H9 (cell line): ENCODE measurements around the gene PPM1N. TPM values are rescaled to one million over a fixed set of nuclear protein-coding genes. Genes with fewer than 3 reads are reported as not detected.
A peak's percentile ranks its signal among the peaks of the same experiment; 100 is the strongest.

Experiments used
- DNase-seq: peaks from one replicate; pipeline ENCODE4 v3.0.0-alpha.2; 2017
- H2AFZ ChIP-seq: one replicate; pipeline ENCODE4 v1.6.1; 2013; ENCODE audit warnings: mild to moderate bottlenecking, low read length, control low read depth, moderate library complexity
- H2AK5ac ChIP-seq: 2 replicates; pipeline ENCODE4 v1.6.1; 2013; ENCODE audit warnings: low read length, control low read depth, mixed read lengths; ENCODE audit not compliant: insufficient read length
- H2BK120ac ChIP-seq: one replicate; pipeline ENCODE4 v1.6.1; 2013; ENCODE audit warnings: low read depth, mild to moderate bottlenecking, low read length, control low read depth, inconsistent platforms; ENCODE audit not compliant: poor library complexity, severe bottlenecking
- H2BK12ac ChIP-seq: 2 replicates; pipeline ENCODE4 v1.6.1; 2013; ENCODE audit warnings: low read length, control low read depth, mixed read lengths, low read depth; ENCODE audit not compliant: insufficient read length
- H2BK15ac ChIP-seq: 2 replicates; pipeline ENCODE4 v1.6.1; 2013; ENCODE audit warnings: low read depth, low read length, control low read depth
- H2BK20ac ChIP-seq: one replicate; pipeline ENCODE4 v1.6.1; 2013; ENCODE audit warnings: low read depth, mild to moderate bottlenecking, low read length, control low read depth, inconsistent platforms; ENCODE audit not compliant: poor library complexity, severe bottlenecking
- H2BK5ac ChIP-seq: 2 replicates; pipeline ENCODE4 v1.6.1; 2013; ENCODE audit warnings: low read length, control low read depth, mixed read lengths; ENCODE audit not compliant: insufficient read length
- H3K14ac ChIP-seq: 2 replicates; pipeline ENCODE4 v1.6.1; 2013; ENCODE audit warnings: low read length, control low read depth; ENCODE audit not compliant: insufficient read depth
- H3K18ac ChIP-seq: 2 replicates; pipeline ENCODE4 v1.6.1; 2013; ENCODE audit warnings: low read depth, mild to moderate bottlenecking, mixed read lengths, low read length, control low read depth; ENCODE audit not compliant: insufficient read length
- H3K23ac ChIP-seq: 2 replicates; pipeline ENCODE4 v1.6.1; 2013; ENCODE audit warnings: low read length, control low read depth, mixed read lengths, low read depth; ENCODE audit not compliant: insufficient read length
- H3K23me2 ChIP-seq: 2 replicates; pipeline ENCODE4 v1.6.1; 2013; ENCODE audit warnings: low read depth, mild to moderate bottlenecking, mixed read lengths, low read length, control low read depth; ENCODE audit not compliant: insufficient read length, poor library complexity, severe bottlenecking
- H3K27ac ChIP-seq: 2 replicates; pipeline ENCODE4 v1.5.1; 2013; ENCODE audit warnings: low read length, control low read depth, mixed read lengths, low read depth; ENCODE audit not compliant: insufficient read length
- H3K27me3 ChIP-seq: 2 replicates; pipeline ENCODE4 v1.6.1; 2013; ENCODE audit warnings: low read length, control low read depth, inconsistent platforms; ENCODE audit not compliant: insufficient read depth
- H3K4ac ChIP-seq: 2 replicates; pipeline ENCODE4 v1.6.1; 2013; ENCODE audit warnings: low read depth, mild to moderate bottlenecking, control low read depth, inconsistent platforms, low read length, moderate library complexity
- H3K4me1 ChIP-seq: 2 replicates; pipeline ENCODE4 v1.6.1; 2013; ENCODE audit warnings: low read length, control low read depth, inconsistent platforms; ENCODE audit not compliant: insufficient read depth
- H3K4me2 ChIP-seq: 2 replicates; pipeline ENCODE4 v1.6.1; 2013; ENCODE audit warnings: low read length, control low read depth, mixed read lengths; ENCODE audit not compliant: insufficient read length, insufficient read depth
- H3K56ac ChIP-seq: 2 replicates; pipeline ENCODE4 v1.6.1; 2013; ENCODE audit warnings: low read depth, mild to moderate bottlenecking, mixed read lengths, low read length, control low read depth; ENCODE audit not compliant: insufficient read length
- H3K79me1 ChIP-seq: 2 replicates; pipeline ENCODE4 v1.6.1; 2013; ENCODE audit warnings: low read depth, mild to moderate bottlenecking, moderate library complexity, low read length, control low read depth, inconsistent platforms; ENCODE audit not compliant: insufficient read depth, poor library complexity, severe bottlenecking
- H3K79me2 ChIP-seq: 2 replicates; pipeline ENCODE4 v1.6.1; 2013; ENCODE audit warnings: low read length, control low read depth, inconsistent platforms; ENCODE audit not compliant: insufficient read depth
- H3K9ac ChIP-seq: 2 replicates; pipeline ENCODE4 v1.6.1; 2013; ENCODE audit warnings: low read length, control low read depth, mixed read lengths; ENCODE audit not compliant: insufficient read length; ENCODE audit errors: extremely low read depth
- H3K9me3 ChIP-seq: one replicate; pipeline ENCODE4 v1.6.1; 2013; ENCODE audit warnings: low read depth, low read length, inconsistent platforms; ENCODE audit not compliant: control insufficient read depth
- H3T11ph ChIP-seq: one replicate; pipeline ENCODE4 v1.6.1; 2013; ENCODE audit warnings: mild to moderate bottlenecking, low read length, control low read depth, inconsistent platforms
- H4K20me1 ChIP-seq: one replicate; pipeline ENCODE4 v1.6.1; 2013; ENCODE audit not compliant: control insufficient read depth, insufficient read length, insufficient read depth
- H4K5ac ChIP-seq: 2 replicates; pipeline ENCODE4 v1.6.1; 2013; ENCODE audit warnings: low read depth, mild to moderate bottlenecking, mixed read lengths, low read length, control low read depth; ENCODE audit not compliant: insufficient read length
- H4K8ac ChIP-seq: replicated peaks from 2 replicates; pipeline ENCODE4 v1.6.1; 2013; ENCODE audit warnings: low read length, control low read depth, mixed read lengths, low read depth; ENCODE audit not compliant: insufficient read length
- H4K91ac ChIP-seq: 2 replicates; pipeline ENCODE4 v1.6.1; 2013; ENCODE audit warnings: low read depth, mild to moderate bottlenecking, moderate library complexity, mixed read lengths, low read length, control low read depth; ENCODE audit not compliant: insufficient read length
- H3K27ac Mint-ChIP-seq, 3 experiments: 2 replicates in 2 of 3; 3 replicates in 1 of 3; pipeline ENCODE4 v1.8.0; 2020 to 2021; ENCODE audit warnings: mixed read lengths in 3 of 3, mild to moderate bottlenecking in 1 of 3, moderate library complexity in 1 of 3
- H3K27me3 Mint-ChIP-seq: 2 replicates; pipeline ENCODE4 v1.8.0; 2021; ENCODE audit warnings: low read depth, mild to moderate bottlenecking, moderate library complexity, mixed read lengths
- H3K36me3 Mint-ChIP-seq, 3 experiments: 2 replicates in 2 of 3; 3 replicates in 1 of 3; pipeline ENCODE4 v1.8.0; 2020 to 2021; ENCODE audit warnings: low read depth in 3 of 3, mixed read lengths in 3 of 3; ENCODE audit not compliant: insufficient read depth in 1 of 3
- H3K4me1 Mint-ChIP-seq, 2 experiments: 2 replicates each; pipeline ENCODE4 v1.8.0; 2020; ENCODE audit warnings: mixed read lengths in 2 of 2
- H3K4me3 Mint-ChIP-seq, 2 experiments: 2 replicates in 1 of 2; 3 replicates in 1 of 2; pipeline ENCODE4 v1.8.0; 2020 to 2021; ENCODE audit warnings: mild to moderate bottlenecking in 2 of 2, mixed read lengths in 2 of 2, moderate library complexity in 1 of 2
- H3K9me3 Mint-ChIP-seq, 2 experiments: 2 replicates in 1 of 2; 3 replicates in 1 of 2; pipeline ENCODE4 v1.8.0; 2020; ENCODE audit warnings: mild to moderate bottlenecking in 2 of 2, mixed read lengths in 2 of 2, moderate library complexity in 1 of 2
- WGBS: extraction: QIAGEN DNeasy Blood & Tissue Kit; methylation state at CpG from one replicate; pipeline ENCODE4 v1.1.7; 2013; ENCODE audit warnings: missing lambda C conversion rate, low lambda C conversion rate, mixed read lengths; ENCODE audit not compliant: insufficient read length; ENCODE audit errors: extremely low coverage; 5-methylcytosine and 5-hydroxymethylcytosine counted together
- total RNA-seq: library from RNA; stranded (reverse); gene quantifications from 2 replicates; pipeline ENCODE4 v1.2.1, GENCODE V29; 2021
- TF ChIP-seq, protein P1 (sequence below): fragments of 200-600 bp; sonication (generic); conservative IDR thresholded peaks from 3 replicates; pipeline ENCODE4 v1.8.0; 2021; ENCODE audit warnings: antibody characterized with exemption, mild to moderate bottlenecking

The PPM1N gene
- total RNA-seq, 1 experiment from 2014 or later = 7.7 TPM

DNA sequence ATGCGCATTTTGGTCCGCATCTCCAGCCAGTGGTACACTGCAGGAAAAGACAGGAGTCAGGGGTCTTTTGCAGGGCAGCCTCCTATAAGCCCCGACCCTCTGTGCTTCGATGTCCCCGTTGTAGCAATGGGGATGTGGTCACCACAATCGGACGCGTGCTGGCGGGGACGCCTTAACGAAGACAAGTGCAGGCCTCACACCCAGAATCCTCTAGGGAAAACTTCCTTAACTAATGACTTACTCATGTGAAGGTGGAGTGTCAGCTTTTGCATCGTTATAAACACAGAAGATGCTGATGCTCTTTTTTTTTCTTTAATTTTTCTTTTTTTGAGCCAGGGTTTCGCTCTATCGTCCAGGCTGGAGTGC, 31.2 kb downstream of the PPM1N start:
- peak overlapping the region; percentile 84 for H3K4me2 ChIP-seq
- H3K79me2 ChIP-seq = no peaks in the 10 kb centered on the region
- H3K23me2 ChIP-seq = peaks cover 15% of the 10 kb centered on the region
- no peak overlapping the region for H2AFZ ChIP-seq
- Mint-ChIP-seq H3K4me3 (peak overlapping the region; percentile 64 to 83), H3K4me1 (peaks cover 17 to 23% of the 10 kb centered on the region in 2 experiments), H3K27me3 (peaks cover 19% of the 10 kb centered on the region), H3K36me3 (peaks cover 23 to 44% (median 27%) of the 10 kb centered on the region in 3 experiments), H3K9me3 (peaks cover 12% of the 10 kb centered on the region in 2 experiments), H3K27ac (no peak overlapping the region)
- no peak overlapping the region for H3K9ac ChIP-seq
- H2BK15ac ChIP-seq = no peak overlapping the region
- no peak overlapping the region for H3K18ac ChIP-seq
- H3K56ac ChIP-seq = no peak overlapping the region
- no peaks in the 10 kb centered on the region for H4K20me1 ChIP-seq
- no peak overlapping the region for H2BK120ac ChIP-seq
- no peak overlapping the region for H3K27ac ChIP-seq
- TF ChIP-seq, protein P1, sequence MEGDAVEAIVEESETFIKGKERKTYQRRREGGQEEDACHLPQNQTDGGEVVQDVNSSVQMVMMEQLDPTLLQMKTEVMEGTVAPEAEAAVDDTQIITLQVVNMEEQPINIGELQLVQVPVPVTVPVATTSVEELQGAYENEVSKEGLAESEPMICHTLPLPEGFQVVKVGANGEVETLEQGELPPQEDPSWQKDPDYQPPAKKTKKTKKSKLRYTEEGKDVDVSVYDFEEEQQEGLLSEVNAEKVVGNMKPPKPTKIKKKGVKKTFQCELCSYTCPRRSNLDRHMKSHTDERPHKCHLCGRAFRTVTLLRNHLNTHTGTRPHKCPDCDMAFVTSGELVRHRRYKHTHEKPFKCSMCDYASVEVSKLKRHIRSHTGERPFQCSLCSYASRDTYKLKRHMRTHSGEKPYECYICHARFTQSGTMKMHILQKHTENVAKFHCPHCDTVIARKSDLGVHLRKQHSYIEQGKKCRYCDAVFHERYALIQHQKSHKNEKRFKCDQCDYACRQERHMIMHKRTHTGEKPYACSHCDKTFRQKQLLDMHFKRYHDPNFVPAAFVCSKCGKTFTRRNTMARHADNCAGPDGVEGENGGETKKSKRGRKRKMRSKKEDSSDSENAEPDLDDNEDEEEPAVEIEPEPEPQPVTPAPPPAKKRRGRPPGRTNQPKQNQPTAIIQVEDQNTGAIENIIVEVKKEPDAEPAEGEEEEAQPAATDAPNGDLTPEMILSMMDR = no peak
- H3T11ph ChIP-seq = no peak overlapping the region
- no peak overlapping the region for H3K14ac ChIP-seq
- no peaks in the 10 kb centered on the region for H3K9me3 ChIP-seq
- WGBS = no CpG with 5 or more reads among the region's 14 CpGs
- no peak overlapping the region for H2BK12ac ChIP-seq
- H4K91ac ChIP-seq = no peak overlapping the region
- H2AK5ac ChIP-seq = no peak overlapping the region
- no peak overlapping the region for H2BK5ac ChIP-seq
- H3K79me1 ChIP-seq = no peaks in the 10 kb centered on the region
- H3K23ac ChIP-seq = no peak overlapping the region
- H4K5ac ChIP-seq = no peak overlapping the region
- H3K4ac ChIP-seq = no peak overlapping the region
- H4K8ac ChIP-seq = no peak overlapping the region
- no peak overlapping the region for H2BK20ac ChIP-seq
- no peak for DNase-seq
- H3K4me1 ChIP-seq = no peaks in the 10 kb centered on the region
- H3K27me3 ChIP-seq = peaks cover 3% of the 10 kb centered on the region; the same call in 1 of the 2 replicates
